DMS114 treated with DMSO at 0.1 percent for 48 hours (cell line): ENCODE measurements around the gene CACHD1.
A peak's percentile ranks its signal among the peaks of the same experiment; 100 is the strongest.
"Not testable (repeated sequence)": the region's sequence is repeated elsewhere in the genome, so short reads cannot be mapped to it uniquely, and the experiment has no call there.

Source experiments
- DNase-seq: peaks from one replicate; lab custom pipeline; 2025; ENCODE audit not compliant: unreplicated experiment; lab: John Stamatoyannopoulos, UW

CACHD1 gene

GRCh38 chr1:64686828-64687724, 217.1 kb downstream of the CACHD1 start:
- peak; percentile 58 for DNase-seq

- no peak for DNase-seq
Measured at GRCh38 chr1:64687725-64688327, 217.9 kb downstream of the CACHD1 start.

GRCh38 chr1:64691626-64692025, 221.7 kb downstream of the CACHD1 start:
- no peak for DNase-seq

- DNase-seq, result no peak
Measured at GRCh38 chr1:64692911-64693310, 223.0 kb downstream of the CACHD1 start.

- no peak for DNase-seq
Measured at GRCh38 chr1:64693406-64693805, 223.5 kb downstream of the CACHD1 start.

- no peak for DNase-seq
Measured at GRCh38 chr1:64696879-64697278, 226.9 kb downstream of the CACHD1 start.

- no peak for DNase-seq
Measured at GRCh38 chr1:64699327-64699726, 229.4 kb downstream of the CACHD1 start.

GRCh38 chr1:64701071-64701470, 231.1 kb downstream of the CACHD1 start:
- no peak for DNase-seq

GRCh38 chr1:64701886-64702285, 232.0 kb downstream of the CACHD1 start:
- no peak for DNase-seq

GRCh38 chr1:64702670-64703069, 232.7 kb downstream of the CACHD1 start:
- not testable (repeated sequence) for DNase-seq

GRCh38 chr1:64703600-64703999, 233.7 kb downstream of the CACHD1 start:
- no peak for DNase-seq

- no peak for DNase-seq
Measured at GRCh38 chr1:64705591-64705990, 235.7 kb downstream of the CACHD1 start.

- no peak for DNase-seq
Measured at GRCh38 chr1:64711266-64711665, 241.3 kb downstream of the CACHD1 start.

- DNase-seq, result no peak
Measured at GRCh38 chr1:64712049-64712448, 242.1 kb downstream of the CACHD1 start.

GRCh38 chr1:64715186-64715585, 245.3 kb downstream of the CACHD1 start:
- no peak for DNase-seq

GRCh38 chr1:64721135-64721534, 251.2 kb downstream of the CACHD1 start:
- DNase-seq, result no peak

GRCh38 chr1:64721576-64722145, 251.7 kb downstream of the CACHD1 start:
- no peak for DNase-seq

GRCh38 chr1:64727861-64728260, 257.9 kb downstream of the CACHD1 start:
- DNase-seq, result no peak

GRCh38 chr1:64733581-64734286, 263.8 kb downstream of the CACHD1 start:
- no peak for DNase-seq

- no peak for DNase-seq
Measured at GRCh38 chr1:64734287-64734652, 264.3 kb downstream of the CACHD1 start.

GRCh38 chr1:64740687-64741086, 270.8 kb downstream of the CACHD1 start:
- DNase-seq, result not testable (repeated sequence)
